GM21515 (cell line): ENCODE results near the gene PCMT1.
"Not testable (repeated sequence)": the region's sequence is repeated elsewhere in the genome, so short reads cannot be mapped to it uniquely, and the experiment has no call there.

Experiments
- ATAC-seq: cut with Tn5 transposase; IDR thresholded peaks from one replicate; pipeline ENCODE4 v1.9.1; 2021; ENCODE audit not compliant: unreplicated experiment

Gene PCMT1

GRCh38 chr6:149813351-149813750 is 63.8 kb downstream of the PCMT1 start:
- ATAC-seq, result no peak

- ATAC-seq, result no peak
These were observed 66.2 kb downstream of the PCMT1 start for GRCh38 chr6:149815788-149816187.

- ATAC-seq, result no peak
These were observed 71.0 kb downstream of the PCMT1 start for GRCh38 chr6:149820506-149820905.

- ATAC-seq, result no peak
These were observed 72.0 kb downstream of the PCMT1 start for GRCh38 chr6:149821492-149821891.

- no peak for ATAC-seq
These were observed 73.5 kb downstream of the PCMT1 start for GRCh38 chr6:149823013-149823412.

GRCh38 chr6:149825292-149825691 is 75.8 kb downstream of the PCMT1 start:
- no peak for ATAC-seq

GRCh38 chr6:149830731-149831307 is 81.3 kb downstream of the PCMT1 start:
- ATAC-seq, result no peak

GRCh38 chr6:149831308-149831820 is 81.8 kb downstream of the PCMT1 start:
- ATAC-seq, result no peak

- no peak for ATAC-seq
These were observed 84.1 kb downstream of the PCMT1 start for GRCh38 chr6:149833651-149834050.

GRCh38 chr6:149834513-149835481 is 85.3 kb downstream of the PCMT1 start:
- ATAC-seq, result no peak

GRCh38 chr6:149840345-149841075 is 91.0 kb downstream of the PCMT1 start:
- no peak for ATAC-seq

GRCh38 chr6:149842331-149842730 is 92.8 kb downstream of the PCMT1 start:
- no peak for ATAC-seq

GRCh38 chr6:149843051-149843633 is 93.6 kb downstream of the PCMT1 start:
- no peak for ATAC-seq

GRCh38 chr6:149844036-149844435 is 94.5 kb downstream of the PCMT1 start:
- ATAC-seq, result not testable (repeated sequence)

GRCh38 chr6:149844480-149844879 is 94.9 kb downstream of the PCMT1 start:
- no peak for ATAC-seq

GRCh38 chr6:149845549-149845948 is 96.0 kb downstream of the PCMT1 start:
- no peak for ATAC-seq

- no peak for ATAC-seq
These were observed 96.8 kb downstream of the PCMT1 start for GRCh38 chr6:149846321-149846720.

GRCh38 chr6:149847939-149848267 is 98.4 kb downstream of the PCMT1 start:
- no peak for ATAC-seq

- ATAC-seq, result not testable (repeated sequence)
These were observed 98.8 kb downstream of the PCMT1 start for GRCh38 chr6:149848343-149848742.

- ATAC-seq, result no peak
These were observed 102.0 kb downstream of the PCMT1 start for GRCh38 chr6:149851461-149852110.

- peak; percentile 54 for ATAC-seq
These were observed 102.6 kb downstream of the PCMT1 start for GRCh38 chr6:149852180-149852579.
